GM23248 (cell line): ENCODE measurements around the gene HAGH. TPM values are rescaled to one million over a fixed set of nuclear protein-coding genes. Genes with fewer than 3 reads are reported as not detected.

Experiments
- DNase-seq: peaks from one replicate; pipeline ENCODE4 v3.0.0-alpha.2; 2015
- H2AFZ ChIP-seq: fragments of 200-600 bp; sonication (generic); 2 replicates; pipeline ENCODE4 v1.6.1; 2016; ENCODE audit warnings: antibody characterized with exemption
- H3F3A ChIP-seq: fragments of 200-600 bp; sonication (generic); 2 replicates; pipeline ENCODE4 v1.6.1; 2016; ENCODE audit warnings: mild to moderate bottlenecking, antibody characterized with exemption, mixed run types; ENCODE audit not compliant: insufficient read depth
- H3K27ac ChIP-seq: fragments of 200-600 bp; sonication (generic); 2 replicates; pipeline ENCODE4 v1.5.1; 2016; ENCODE audit warnings: mild to moderate bottlenecking
- H3K27me3 ChIP-seq: fragments of 200-600 bp; sonication (generic); replicated peaks from 2 replicates; pipeline ENCODE4 v1.6.1; 2016; ENCODE audit warnings: mild to moderate bottlenecking; ENCODE audit not compliant: insufficient read depth
- H3K36me3 ChIP-seq: fragments of 200-600 bp; sonication (generic); 2 replicates; pipeline ENCODE4 v1.6.1; 2016; ENCODE audit warnings: low read depth, mild to moderate bottlenecking
- H3K4me1 ChIP-seq: fragments of 200-600 bp; sonication (generic); 2 replicates; pipeline ENCODE4 v1.6.1; 2016; ENCODE audit warnings: mild to moderate bottlenecking; ENCODE audit not compliant: insufficient read depth
- H3K4me2 ChIP-seq: fragments of 200-600 bp; sonication (generic); one replicate; pipeline ENCODE4 v1.6.1; 2016; ENCODE audit warnings: mild to moderate bottlenecking; ENCODE audit not compliant: unreplicated experiment
- H3K4me3 ChIP-seq: fragments of 200-600 bp; sonication (generic); 2 replicates; pipeline ENCODE4 v1.5.1; 2016; ENCODE audit warnings: mild to moderate bottlenecking
- H3K79me2 ChIP-seq: fragments of 200-600 bp; sonication (generic); 2 replicates; pipeline ENCODE4 v1.6.1; 2016; ENCODE audit warnings: mild to moderate bottlenecking; ENCODE audit not compliant: insufficient read depth
- H3K9ac ChIP-seq: fragments of 200-600 bp; sonication (generic); 2 replicates; pipeline ENCODE4 v1.6.1; 2016; ENCODE audit warnings: mild to moderate bottlenecking
- H3K9me2 ChIP-seq: fragments of 200-600 bp; sonication (generic); 2 replicates; pipeline ENCODE4 v1.6.1; 2016; ENCODE audit warnings: mixed run types, mild to moderate bottlenecking, moderate library complexity; ENCODE audit not compliant: insufficient read depth
- H3K9me3 ChIP-seq: fragments of 200-600 bp; sonication (generic); one replicate; pipeline ENCODE4 v1.6.1; 2017; ENCODE audit warnings: low read depth
- H4K20me1 ChIP-seq: fragments of 200-600 bp; sonication (generic); 2 replicates; pipeline ENCODE4 v1.6.0; 2016; ENCODE audit not compliant: insufficient read depth
- EZH2 ChIP-seq: fragments of 200-600 bp; sonication (generic); IDR thresholded peaks from 2 replicates; pipeline ENCODE4 v1.6.1; 2018; ENCODE audit warnings: antibody characterized with exemption, mild to moderate bottlenecking; ENCODE audit not compliant: insufficient read depth, poor library complexity, severe bottlenecking
- EZH2phosphoT487 ChIP-seq: fragments of 200-600 bp; sonication (generic); IDR thresholded peaks from 2 replicates; pipeline ENCODE4 v1.6.1; 2018; ENCODE audit warnings: antibody characterized with exemption, moderate library complexity, mild to moderate bottlenecking, low read depth; ENCODE audit not compliant: insufficient read depth
- WGBS, 2 experiments: methylation state at CpG; one replicate each; pipeline ENCODE4 v1.1.6; 2015 to 2017; ENCODE audit warnings: low lambda C conversion rate in 2 of 2, low coverage in 1 of 2; ENCODE audit errors: missing lambda C conversion rate in 2 of 2; 5-methylcytosine and 5-hydroxymethylcytosine counted together
- in situ Hi-C: fragments of 300-500 bp; cut with MboI; formaldehyde crosslinking; loops from 2 replicates; pipeline ENCODE4 v1.15.0; 2020
- polyA plus RNA-seq: library from polyadenylated mRNA; unstranded; fragments of >200 nt; fragmentation: Nextera tagmentation; extraction: Ambion mirVana; gene quantifications from 2 replicates; pipeline ENCODE4 v1.2.1, GENCODE V29; 2016
- total RNA-seq: library from RNA; depleted of rRNA; stranded (reverse); fragments of >200 nt; shearing (Covaris generic); gene quantifications from 2 replicates; pipeline ENCODE4 v1.2.3, GENCODE V29; 2014

Gene HAGH
- total and polyA plus RNA-seq, 2 experiments from 2014 or later: 48.9 to 76.5 TPM

DNA sequence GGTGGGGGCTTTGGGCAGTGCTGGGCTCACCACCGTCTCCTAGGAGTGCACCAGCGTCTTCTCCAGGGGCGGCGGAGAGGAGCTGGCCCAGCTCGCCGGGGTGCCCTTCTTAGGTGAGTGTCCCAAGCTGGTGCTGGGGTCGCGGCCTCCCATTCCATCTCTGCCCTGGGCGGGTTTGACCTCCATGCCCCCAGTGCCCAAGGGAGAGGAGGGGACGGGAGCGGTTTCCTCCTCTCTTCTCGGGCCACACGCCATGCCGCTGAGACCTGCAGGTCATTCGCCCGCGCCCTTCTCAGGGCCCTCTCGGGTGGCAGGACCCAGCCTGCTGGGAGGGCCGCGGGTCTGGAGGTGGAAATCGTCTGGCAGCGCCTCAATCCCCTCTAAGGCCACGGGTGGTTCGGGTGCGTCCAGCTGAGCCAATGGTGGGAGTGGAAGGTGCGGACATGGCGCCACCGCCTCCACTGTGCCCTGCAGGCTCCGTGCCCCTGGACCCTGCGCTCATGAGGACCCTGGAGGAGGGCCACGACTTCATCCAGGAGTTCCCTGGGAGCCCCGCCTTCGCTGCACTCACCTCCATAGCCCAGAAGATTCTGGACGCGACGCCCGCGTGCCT, 38.4 kb downstream of the HAGH start:
- H3K4me2 ChIP-seq: no peak overlapping the region
- 87 to 91% methylated on average over 17 to 38 of the region's 38 CpGs for WGBS, 2 experiments
- H3K27ac ChIP-seq: no peak overlapping the region
- H3K9ac ChIP-seq: no peak overlapping the region
- 0 out of 2 replicates have a peak, but pooled peaks cover 3% of the 10 kb centered on the region for H3F3A ChIP-seq
- no peak overlapping the region for H3K4me3 ChIP-seq
- H3K79me2 ChIP-seq: peaks cover 43% of the 10 kb centered on the region
- H3K9me2 ChIP-seq: no peaks in the 10 kb centered on the region
- no peaks in the 10 kb centered on the region for H3K9me3 ChIP-seq
- DNase-seq: no peak
- no peaks in the 10 kb centered on the region for H3K27me3 ChIP-seq
- TF ChIP-seq EZH2phosphoT487 (no peak), EZH2 (no peak)
- no peak overlapping the region for H2AFZ ChIP-seq
- in situ Hi-C loops: no loop called here
- H3K4me1 ChIP-seq: no peaks in the 10 kb centered on the region
- no peaks in the 10 kb centered on the region for H4K20me1 ChIP-seq
- H3K36me3 ChIP-seq: no peaks in the 10 kb centered on the region; the same call in 1 of the 2 replicates

GRCh38 chr16:1787322-1788094, 39.1 kb downstream of the HAGH start:
- TF ChIP-seq EZH2: no peak
- TF ChIP-seq EZH2phosphoT487: no peak
- Histone ChIP-seq H2AFZ (no peak overlapping the region), H4K20me1 (no peaks in the 10 kb centered on the region), H3K4me2 (no peak overlapping the region), H3K36me3 (no peaks in the 10 kb centered on the region; the same call in 1 of the 2 replicates), H3K4me1 (no peaks in the 10 kb centered on the region), H3K79me2 (peaks cover 46% of the 10 kb centered on the region), H3K9me2 (no peaks in the 10 kb centered on the region), H3F3A (0 out of 2 replicates have a peak, but pooled peaks cover 3% of the 10 kb centered on the region), H3K27ac (no peak overlapping the region), H3K9ac (no peak overlapping the region), H3K27me3 (no peaks in the 10 kb centered on the region), H3K9me3 (no peaks in the 10 kb centered on the region), H3K4me3 (no peak overlapping the region)
- in situ Hi-C loops: no loop called here
- no peak for DNase-seq
- WGBS, 2 experiments: 94 to 95% methylated on average over 40 to 43 of the region's 44 CpGs

GRCh38 chr16:1787056-1787321, 39.6 kb downstream of the HAGH start:
- DNase-seq: no peak
- no peak for TF ChIP-seq EZH2phosphoT487
- no peak for TF ChIP-seq EZH2

DNA sequence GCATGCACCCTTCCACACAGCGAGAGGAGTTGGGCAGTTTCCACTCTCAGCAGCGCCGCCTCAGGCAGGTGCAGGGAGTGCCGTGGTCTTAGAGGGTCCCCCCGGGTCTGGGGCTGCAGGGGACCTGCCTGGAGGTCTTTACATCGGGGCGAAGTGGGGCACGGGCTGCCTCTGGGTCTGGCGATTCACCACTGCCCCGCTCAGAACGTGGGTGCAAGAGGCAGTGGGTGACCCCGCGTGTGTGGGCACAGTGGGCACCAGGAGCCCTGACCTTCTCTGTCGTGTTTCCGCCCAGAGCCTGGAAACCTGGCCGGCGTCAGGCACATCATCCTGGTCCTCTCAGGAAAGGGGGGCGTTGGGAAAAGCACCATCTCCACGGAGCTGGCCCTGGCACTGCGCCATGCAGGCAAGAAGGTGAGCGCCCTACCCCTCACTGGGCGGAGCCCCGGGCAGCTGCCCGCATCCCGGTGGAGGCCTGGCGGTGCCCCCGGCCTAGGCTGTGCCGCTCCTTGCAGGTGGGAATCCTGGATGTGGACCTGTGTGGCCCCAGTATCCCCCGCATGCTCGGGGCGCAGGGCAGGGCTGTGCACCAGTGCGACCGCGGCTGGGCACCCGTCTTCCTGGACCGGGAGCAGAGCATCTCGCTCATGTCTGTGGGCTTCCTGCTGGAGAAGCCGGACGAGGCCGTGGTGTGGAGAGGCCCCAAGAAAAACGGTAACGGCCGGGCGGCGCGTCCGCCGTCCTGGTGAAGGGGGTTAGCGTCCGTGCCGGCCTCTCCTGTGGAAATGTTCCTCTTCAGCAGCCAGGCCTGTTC, 40.2 kb downstream of the HAGH start:
- no peaks in the 10 kb centered on the region for H3K9me2 ChIP-seq
- no peaks in the 10 kb centered on the region for H3K4me1 ChIP-seq
- no peak overlapping the region for H3K4me3 ChIP-seq
- TF ChIP-seq EZH2: no peak
- no peak overlapping the region for H2AFZ ChIP-seq
- H3K27me3 ChIP-seq: no peaks in the 10 kb centered on the region
- H3K9me3 ChIP-seq: no peaks in the 10 kb centered on the region
- no peaks in the 10 kb centered on the region for H4K20me1 ChIP-seq
- DNase-seq: no peak
- H3K79me2 ChIP-seq: peaks cover 46% of the 10 kb centered on the region
- H3K36me3 ChIP-seq: no peaks in the 10 kb centered on the region; the same call in 1 of the 2 replicates
- 0 out of 2 replicates have a peak, but pooled peaks cover 3% of the 10 kb centered on the region for H3F3A ChIP-seq
- no peak overlapping the region for H3K9ac ChIP-seq
- no peak overlapping the region for H3K4me2 ChIP-seq
- in situ Hi-C loops: no loop called here
- H3K27ac ChIP-seq: no peak overlapping the region
- 86% methylated on average over 26 to 51 of the region's 51 CpGs for WGBS, 2 experiments

More at GRCh38 chr16:1787056-1787321, 39.6 kb downstream of the HAGH start:
- H3K36me3 ChIP-seq: no peaks in the 10 kb centered on the region; the same call in 1 of the 2 replicates
- H3K27ac ChIP-seq: no peak overlapping the region
- in situ Hi-C loops: no loop called here
- no peak overlapping the region for H3K4me3 ChIP-seq
- H3K4me1 ChIP-seq: no peaks in the 10 kb centered on the region
- no peaks in the 10 kb centered on the region for H3K9me2 ChIP-seq
- no peaks in the 10 kb centered on the region for H4K20me1 ChIP-seq
- H3K79me2 ChIP-seq: peaks cover 46% of the 10 kb centered on the region
- H3F3A ChIP-seq: 0 out of 2 replicates have a peak, but pooled peaks cover 3% of the 10 kb centered on the region
- H3K9ac ChIP-seq: no peak overlapping the region
- WGBS, 2 experiments: 73 to 80% methylated on average over 6 of the region's 6 CpGs
- no peak overlapping the region for H3K4me2 ChIP-seq
- H2AFZ ChIP-seq: no peak overlapping the region
- no peaks in the 10 kb centered on the region for H3K27me3 ChIP-seq
- H3K9me3 ChIP-seq: no peaks in the 10 kb centered on the region
